ENCODE data around the gene DHX35.

DHX35 gene

DNA sequence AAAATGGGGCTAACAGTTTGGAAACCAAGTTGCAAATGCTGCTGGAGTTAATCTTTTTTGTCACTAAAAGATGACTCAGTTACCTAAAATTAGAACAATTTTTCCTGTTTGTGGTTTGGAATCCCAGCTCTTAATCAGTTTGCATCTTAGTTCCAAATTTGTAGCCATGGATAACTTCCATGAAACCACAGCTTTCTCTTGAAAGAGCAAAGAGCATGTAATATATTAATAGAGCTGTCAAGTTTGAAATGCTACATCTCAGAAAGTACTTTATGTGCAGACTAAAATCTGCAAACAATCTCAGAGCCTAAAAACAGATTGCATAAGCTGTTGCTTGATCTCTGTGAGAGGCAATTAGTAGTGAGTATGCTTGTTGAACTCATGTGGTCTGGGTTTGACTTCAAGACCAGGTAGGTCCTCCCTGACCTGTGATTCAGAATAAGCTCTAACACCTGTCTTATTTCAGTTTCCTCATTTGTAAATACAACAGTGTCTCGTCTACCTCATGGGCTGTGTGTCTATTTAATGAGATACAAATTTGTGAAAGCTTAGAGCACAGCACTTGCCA, 23.5 kb downstream of the DHX35 start:
- 0 out of 2 replicates have a peak overlapping the region, but pooled peaks have one; percentile 16 for H3K4me2 ChIP-seq (ENCODE audit: low read length)
- H3K27me3 ChIP-seq (ENCODE audit: control insufficient read depth, low read length) = no peaks in the 10 kb centered on the region
- H3K9me2 ChIP-seq (replicated peaks; ENCODE audit: control insufficient read depth, low read length) = no peaks in the 10 kb centered on the region
- peaks cover 2% of the 10 kb centered on the region; the same call in 1 of the 2 replicates for H3K79me2 ChIP-seq (ENCODE audit: control insufficient read depth, low read length)
- no peak overlapping the region for H3K4me3 ChIP-seq (ENCODE audit: low read length)
- peak overlapping the region; percentile 12 for H3K27ac ChIP-seq (ENCODE audit: low read depth, low read length)
- H4K20me1 ChIP-seq (ENCODE audit: control insufficient read depth, insufficient read depth, low read depth, low read length) = no peaks in the 10 kb centered on the region; the same call in 1 of the 2 replicates
- peaks cover 4% of the 10 kb centered on the region; the same call in 1 of the 2 replicates for H3F3A ChIP-seq (ENCODE audit: control insufficient read depth, insufficient read depth)
- peaks cover 30% of the 10 kb centered on the region for H3K36me3 ChIP-seq (ENCODE audit: control insufficient read depth, low read length)
- H3K9me3 ChIP-seq (ENCODE audit: control insufficient read depth, insufficient read depth, low read length) = no peaks in the 10 kb centered on the region
- H3K4me1 ChIP-seq (ENCODE audit: control insufficient read depth, low read length) = peaks cover 19% of the 10 kb centered on the region
- no peak for TF ChIP-seq EZH2phosphoT487 (IDR thresholded peaks at IDR 0.05; ENCODE audit: borderline replicate concordance, low read length)
- TF ChIP-seq, protein P1, sequence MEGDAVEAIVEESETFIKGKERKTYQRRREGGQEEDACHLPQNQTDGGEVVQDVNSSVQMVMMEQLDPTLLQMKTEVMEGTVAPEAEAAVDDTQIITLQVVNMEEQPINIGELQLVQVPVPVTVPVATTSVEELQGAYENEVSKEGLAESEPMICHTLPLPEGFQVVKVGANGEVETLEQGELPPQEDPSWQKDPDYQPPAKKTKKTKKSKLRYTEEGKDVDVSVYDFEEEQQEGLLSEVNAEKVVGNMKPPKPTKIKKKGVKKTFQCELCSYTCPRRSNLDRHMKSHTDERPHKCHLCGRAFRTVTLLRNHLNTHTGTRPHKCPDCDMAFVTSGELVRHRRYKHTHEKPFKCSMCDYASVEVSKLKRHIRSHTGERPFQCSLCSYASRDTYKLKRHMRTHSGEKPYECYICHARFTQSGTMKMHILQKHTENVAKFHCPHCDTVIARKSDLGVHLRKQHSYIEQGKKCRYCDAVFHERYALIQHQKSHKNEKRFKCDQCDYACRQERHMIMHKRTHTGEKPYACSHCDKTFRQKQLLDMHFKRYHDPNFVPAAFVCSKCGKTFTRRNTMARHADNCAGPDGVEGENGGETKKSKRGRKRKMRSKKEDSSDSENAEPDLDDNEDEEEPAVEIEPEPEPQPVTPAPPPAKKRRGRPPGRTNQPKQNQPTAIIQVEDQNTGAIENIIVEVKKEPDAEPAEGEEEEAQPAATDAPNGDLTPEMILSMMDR (IDR thresholded peaks at IDR 0.05; ENCODE audit: low read depth, low read length, poor library complexity, severe bottlenecking) = no peak

DNA sequence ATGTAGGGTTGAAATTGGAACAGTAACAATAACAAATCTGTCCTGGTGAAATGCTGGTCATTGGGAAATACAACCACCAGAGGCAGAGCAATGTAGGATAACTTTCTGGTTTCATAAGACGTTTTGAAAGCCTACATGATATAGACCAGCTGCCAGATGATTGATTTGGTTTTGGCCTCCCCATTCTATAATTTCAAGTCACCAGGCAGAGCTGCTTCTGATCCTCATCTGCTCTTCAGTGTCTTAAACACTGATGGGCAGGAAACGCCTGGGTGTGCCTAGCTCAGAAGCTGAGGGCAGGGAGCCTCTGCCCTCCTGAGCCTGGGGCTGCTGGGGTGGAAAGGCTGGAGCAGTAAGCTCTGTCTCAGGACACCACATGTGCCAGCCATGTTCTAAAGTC, 24.5 kb downstream of the DHX35 start:
- Histone ChIP-seq H3K9me2 (replicated peaks; ENCODE audit: control insufficient read depth, low read length) (no peaks in the 10 kb centered on the region), H3K9me3 (ENCODE audit: control insufficient read depth, insufficient read depth, low read length) (no peaks in the 10 kb centered on the region), H3K36me3 (ENCODE audit: control insufficient read depth, low read length) (peaks cover 34% of the 10 kb centered on the region), H3K4me3 (ENCODE audit: low read length) (no peak overlapping the region), H3K27ac (ENCODE audit: low read depth, low read length) (no peak overlapping the region), H3K4me1 (ENCODE audit: control insufficient read depth, low read length) (peaks cover 19% of the 10 kb centered on the region), H4K20me1 (ENCODE audit: control insufficient read depth, insufficient read depth, low read depth, low read length) (no peaks in the 10 kb centered on the region; the same call in 1 of the 2 replicates), H3K4me2 (ENCODE audit: low read length) (no peak overlapping the region), H3F3A (ENCODE audit: control insufficient read depth, insufficient read depth) (peaks cover 4% of the 10 kb centered on the region; the same call in 1 of the 2 replicates), H3K27me3 (ENCODE audit: control insufficient read depth, low read length) (no peaks in the 10 kb centered on the region), H3K79me2 (ENCODE audit: control insufficient read depth, low read length) (no peaks in the 10 kb centered on the region)
- TF ChIP-seq, protein P1 (IDR thresholded peaks at IDR 0.05; ENCODE audit: low read depth, low read length, poor library complexity, severe bottlenecking) = no peak
- TF ChIP-seq EZH2phosphoT487 (IDR thresholded peaks at IDR 0.05; ENCODE audit: borderline replicate concordance, low read length) = no peak

DNA sequence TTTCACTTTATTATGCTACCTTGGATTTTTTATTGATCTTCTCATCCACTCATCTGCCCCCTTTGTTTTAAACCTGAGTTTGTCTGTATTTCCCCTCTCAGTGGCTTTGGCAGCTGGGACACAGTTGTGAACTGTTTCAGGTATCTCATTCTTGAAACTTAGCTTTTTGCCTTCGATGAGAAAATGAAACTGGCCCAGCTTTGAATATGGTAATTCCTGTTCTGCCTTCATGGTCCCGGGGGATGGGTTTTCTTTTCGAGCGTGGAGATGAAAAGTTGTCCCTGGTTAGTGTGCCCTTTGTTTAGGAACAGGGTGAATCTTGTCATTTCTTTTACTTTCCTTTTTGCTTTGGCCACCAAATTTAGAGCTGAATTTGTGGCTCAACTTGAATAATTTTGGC, 25.6 kb downstream of the DHX35 start:
- no peaks in the 10 kb centered on the region for H3K9me2 ChIP-seq (replicated peaks; ENCODE audit: control insufficient read depth, low read length)
- peaks cover 4% of the 10 kb centered on the region; the same call in 1 of the 2 replicates for H3F3A ChIP-seq (ENCODE audit: control insufficient read depth, insufficient read depth)
- TF ChIP-seq, protein P1 (IDR thresholded peaks at IDR 0.05; ENCODE audit: low read depth, low read length, poor library complexity, severe bottlenecking) = no peak
- TF ChIP-seq EZH2phosphoT487 (IDR thresholded peaks at IDR 0.05; ENCODE audit: borderline replicate concordance, low read length) = no peak
- H3K9me3 ChIP-seq (ENCODE audit: control insufficient read depth, insufficient read depth, low read length) = no peaks in the 10 kb centered on the region
- no peak overlapping the region for H3K4me2 ChIP-seq (ENCODE audit: low read length)
- no peaks in the 10 kb centered on the region; the same call in 1 of the 2 replicates for H4K20me1 ChIP-seq (ENCODE audit: control insufficient read depth, insufficient read depth, low read depth, low read length)
- H3K36me3 ChIP-seq (ENCODE audit: control insufficient read depth, low read length) = peaks cover 42% of the 10 kb centered on the region
- H3K4me3 ChIP-seq (ENCODE audit: low read length) = no peak overlapping the region
- H3K79me2 ChIP-seq (ENCODE audit: control insufficient read depth, low read length) = no peaks in the 10 kb centered on the region
- no peak overlapping the region for H3K27ac ChIP-seq (ENCODE audit: low read depth, low read length)
- H3K27me3 ChIP-seq (ENCODE audit: control insufficient read depth, low read length) = no peaks in the 10 kb centered on the region
- H3K4me1 ChIP-seq (ENCODE audit: control insufficient read depth, low read length) = peaks cover 19% of the 10 kb centered on the region

Measured in DOHH2 (cell line).